GM19455 (cell line): ENCODE results near the gene MET.
"Not testable (repeated sequence)": the region's sequence is repeated elsewhere in the genome, so short reads cannot be mapped to it uniquely, and the experiment has no call there.

Experiments used
- ATAC-seq: cut with Tn5 transposase; IDR thresholded peaks from one replicate; pipeline ENCODE4 v1.9.1; 2021; ENCODE audit not compliant: unreplicated experiment

MET gene

DNA sequence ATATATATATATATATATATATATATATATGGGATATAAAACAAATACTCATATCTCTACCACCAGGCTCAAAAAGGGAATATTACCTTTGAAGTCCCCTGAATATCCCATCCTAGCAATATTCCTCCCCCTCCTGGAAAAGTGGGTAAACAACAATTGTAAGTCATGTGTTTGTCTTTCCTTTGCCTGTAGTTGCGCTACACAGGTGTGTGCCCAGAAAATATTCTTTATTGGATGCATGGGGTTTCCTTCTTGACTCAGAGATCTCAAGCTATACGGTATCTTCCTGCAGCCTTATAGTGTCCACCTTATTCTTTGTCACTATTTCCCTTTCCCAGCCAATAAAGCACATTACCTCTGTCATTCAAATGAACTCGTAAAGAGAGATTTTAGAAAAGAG is 54.2 kb downstream of the MET start:
- ATAC-seq, result no peak

DNA sequence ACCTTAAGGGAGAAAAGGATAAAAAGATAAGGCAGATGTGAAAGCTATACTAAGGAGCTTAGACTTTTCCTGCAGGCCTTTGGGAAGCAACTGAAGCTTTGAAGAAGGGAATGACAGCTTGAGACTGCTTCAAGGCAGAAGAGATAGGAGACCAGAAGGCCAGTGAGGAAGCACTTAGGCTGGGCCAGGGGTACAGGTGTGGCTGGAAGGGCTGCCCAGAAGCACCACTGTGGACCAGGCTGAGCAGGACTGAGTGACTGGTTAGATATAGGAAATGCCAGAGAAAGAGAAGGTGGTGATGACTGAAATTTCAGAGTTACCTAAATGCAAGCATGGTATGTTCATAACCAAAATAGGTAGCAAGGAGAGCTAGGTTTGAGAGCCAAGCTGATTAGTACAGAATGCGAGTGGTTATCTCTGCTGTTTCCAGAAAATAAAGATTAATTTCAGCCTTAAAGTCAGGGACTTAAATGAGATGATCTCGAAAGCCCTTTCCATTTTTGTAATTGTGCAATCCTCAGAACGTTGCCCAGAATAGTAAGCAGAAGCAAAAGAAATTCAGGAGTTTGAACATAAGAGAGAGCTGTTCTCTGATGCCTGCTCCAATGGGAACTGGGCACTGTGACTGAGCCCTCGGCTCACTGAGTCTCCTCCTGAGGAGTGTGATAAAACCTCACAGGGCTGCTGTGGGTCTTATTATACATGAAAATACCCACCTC is 54.9 kb downstream of the MET start:
- no peak for ATAC-seq

DNA sequence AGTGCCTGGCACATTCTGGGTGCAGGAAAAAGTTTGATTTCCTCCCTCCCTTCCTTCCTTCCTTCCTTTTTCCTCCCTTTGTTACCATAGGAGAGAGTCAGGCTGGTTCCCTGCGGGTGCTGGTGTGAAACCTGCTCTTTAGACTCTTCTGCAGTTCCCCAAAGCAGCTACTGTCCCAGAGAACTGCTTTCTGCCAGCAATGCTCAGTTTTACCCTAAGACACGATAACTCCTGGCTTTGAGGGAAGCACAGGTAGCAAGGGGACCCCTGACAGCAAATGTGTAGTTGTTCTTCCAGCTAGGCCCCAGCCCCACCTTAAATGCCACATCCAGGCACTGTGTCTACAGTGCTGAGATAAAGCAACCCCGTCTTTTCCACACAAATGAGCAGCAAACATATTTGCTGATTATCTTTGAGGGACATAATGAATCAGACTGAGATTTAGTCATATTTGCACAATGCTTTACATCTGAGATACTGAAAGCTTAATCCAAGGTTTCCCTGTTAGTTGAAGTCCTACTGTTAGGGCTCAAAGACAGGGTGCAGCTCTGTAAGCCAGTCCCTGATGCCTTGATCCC is 55.5 kb downstream of the MET start:
- ATAC-seq, result no peak

DNA sequence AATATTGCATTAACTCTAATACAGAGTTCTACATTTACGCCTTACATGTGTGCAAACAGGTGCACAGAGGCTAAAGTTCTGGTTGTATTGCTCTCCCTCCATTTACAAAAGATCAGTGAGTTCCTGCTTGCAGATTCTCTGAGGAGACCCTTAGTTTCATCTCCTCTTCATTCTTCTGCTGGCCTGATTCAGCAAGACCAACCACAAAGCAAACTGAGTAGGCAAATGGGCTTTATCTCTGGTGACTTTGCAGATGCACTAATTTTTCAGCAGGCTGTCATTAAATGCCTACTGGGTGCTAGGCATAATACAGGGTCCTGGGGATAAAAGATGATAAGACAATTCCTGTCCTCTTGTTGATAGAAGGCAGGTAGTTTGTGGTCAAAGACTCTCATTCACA is 56.4 kb downstream of the MET start:
- no peak for ATAC-seq

DNA sequence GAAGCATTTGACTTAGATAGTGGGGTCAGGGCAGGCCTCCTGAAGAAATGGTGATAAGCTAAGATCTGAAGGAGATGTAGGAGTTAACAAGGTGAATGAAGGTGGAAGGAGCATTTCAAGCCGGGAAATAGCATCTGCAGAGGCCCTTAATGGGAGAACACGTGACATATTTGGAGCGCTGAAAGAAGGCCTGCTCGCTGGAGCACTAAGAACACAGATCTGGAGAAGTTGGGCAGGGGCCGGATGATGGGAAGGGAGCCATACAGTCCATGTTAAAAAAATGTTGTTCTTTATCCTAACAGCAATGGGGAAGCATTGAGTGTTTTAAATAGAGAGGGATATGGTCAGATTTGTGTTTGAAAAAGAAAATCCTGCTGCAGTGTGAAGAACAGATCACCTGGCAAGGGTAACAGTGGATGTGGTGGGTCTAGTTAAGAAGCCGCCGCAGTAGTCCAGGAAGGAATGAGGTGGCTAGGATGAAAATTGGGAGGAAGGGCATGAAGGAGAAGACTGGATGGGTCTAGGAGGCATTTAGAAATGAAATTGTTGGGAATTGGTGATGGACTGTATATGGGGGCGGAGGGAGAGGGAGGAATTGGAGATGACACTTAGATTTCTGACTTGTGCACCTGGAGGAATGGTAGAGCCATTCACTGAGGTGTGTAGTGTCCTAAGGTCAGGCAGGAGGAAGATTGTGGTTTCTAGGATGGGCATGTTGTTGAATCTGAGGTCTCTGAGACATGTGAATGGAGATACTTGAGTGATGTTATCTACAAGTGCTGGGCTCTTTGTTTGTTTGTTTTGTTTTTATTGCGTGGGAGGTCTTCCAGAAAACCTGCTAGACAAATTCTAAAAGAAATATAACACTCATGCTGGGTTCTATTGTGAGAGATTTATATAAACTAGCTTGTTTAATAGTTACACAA is 58.4 kb downstream of the MET start:
- ATAC-seq, result no peak

DNA sequence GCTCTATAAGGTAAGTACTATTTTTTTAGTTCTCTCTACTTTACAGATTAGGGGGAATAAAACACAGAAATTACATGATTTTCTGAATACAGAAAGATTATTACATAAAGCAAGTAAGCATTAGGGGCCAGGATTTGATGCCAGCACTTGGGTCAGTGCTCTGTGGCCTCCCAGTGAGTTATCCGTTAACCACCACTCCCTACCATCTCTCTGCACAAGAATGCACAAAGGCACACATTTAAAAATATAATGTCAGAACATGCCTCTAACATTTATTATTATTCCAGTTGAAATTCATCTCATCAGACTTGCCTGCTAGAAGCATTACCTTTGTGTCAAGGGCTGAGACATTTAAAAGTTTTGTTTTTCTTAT is 59.0 kb downstream of the MET start:
- ATAC-seq, result no peak

DNA sequence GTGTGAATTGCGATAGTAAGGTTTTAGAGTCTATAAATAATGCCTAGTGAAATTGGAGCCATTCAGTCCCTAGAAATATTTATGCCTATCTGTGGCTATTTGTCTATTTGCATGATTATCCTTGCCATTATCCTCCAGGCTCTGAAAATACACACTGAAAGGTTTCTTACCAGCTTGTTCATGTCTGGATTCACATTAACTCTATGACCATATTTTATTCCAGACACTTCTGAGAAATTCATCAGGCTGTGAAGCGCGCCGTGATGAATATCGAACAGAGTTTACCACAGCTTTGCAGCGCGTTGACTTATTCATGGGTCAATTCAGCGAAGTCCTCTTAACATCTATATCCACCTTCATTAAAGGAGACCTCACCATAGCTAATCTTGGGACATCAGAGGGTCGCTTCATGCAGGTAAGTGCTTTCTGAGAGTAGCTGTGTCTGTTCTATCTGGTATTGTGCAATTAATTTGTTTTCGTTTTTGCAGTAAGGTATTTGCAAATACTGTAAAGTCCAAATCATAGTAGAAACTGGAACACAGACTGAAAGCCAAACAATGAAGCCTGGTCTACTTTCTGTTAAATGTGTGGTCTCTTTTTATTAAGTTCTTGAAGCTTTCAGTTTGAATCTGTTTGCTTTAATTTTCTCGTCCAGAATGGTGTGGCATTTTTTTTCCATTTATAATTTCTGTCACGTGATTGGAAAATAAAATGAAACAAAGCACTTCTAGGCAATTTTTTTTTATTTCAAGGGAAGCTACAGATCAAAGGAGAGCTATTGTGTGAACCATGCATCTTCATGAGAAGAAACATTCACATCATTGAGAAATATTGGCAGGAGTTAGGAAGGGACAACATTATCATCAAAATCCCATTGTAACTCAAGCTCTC is 59.7 kb downstream of the MET start:
- ATAC-seq, result no peak

DNA sequence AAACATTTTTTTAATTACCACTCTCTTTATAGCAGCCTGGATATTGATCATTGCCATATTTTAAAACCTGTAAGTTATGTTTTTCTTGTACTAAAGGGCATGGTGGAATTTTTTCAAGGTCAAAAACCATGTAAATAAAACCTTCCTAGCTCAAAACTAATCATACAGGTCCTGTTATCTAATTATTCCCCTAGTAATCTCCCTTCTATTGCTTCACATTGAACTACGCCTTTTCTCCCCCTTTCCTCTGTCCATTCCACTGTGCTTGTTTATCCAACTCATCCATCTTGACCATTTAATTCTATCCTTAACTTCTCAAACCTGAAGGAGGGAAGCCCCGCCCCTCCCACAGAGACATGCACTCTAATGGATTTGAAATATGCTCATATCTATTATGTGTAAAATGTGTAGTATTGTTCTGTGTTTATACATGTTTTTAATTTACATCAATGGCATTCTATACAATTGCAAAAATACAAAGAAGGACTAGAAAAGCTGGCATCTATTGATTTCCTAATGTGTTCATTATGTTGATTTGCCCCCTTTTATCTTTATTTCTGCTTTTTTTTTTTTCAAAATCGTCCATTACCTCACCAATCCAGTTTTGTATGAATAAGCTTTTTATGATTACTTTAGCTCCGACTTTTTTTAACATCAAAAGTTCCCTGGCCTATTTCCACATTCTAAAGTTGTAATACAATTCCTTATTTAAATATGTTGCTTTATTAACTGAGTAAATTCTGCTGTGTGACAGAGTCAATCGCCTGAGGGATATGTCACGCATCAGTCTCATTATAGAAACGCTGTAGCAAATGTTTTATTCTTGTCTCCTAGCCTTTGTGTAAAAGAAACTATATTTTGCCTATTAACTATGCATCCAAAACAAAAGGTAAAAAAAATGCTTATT is 61.0 kb downstream of the MET start:
- no peak for ATAC-seq

DNA sequence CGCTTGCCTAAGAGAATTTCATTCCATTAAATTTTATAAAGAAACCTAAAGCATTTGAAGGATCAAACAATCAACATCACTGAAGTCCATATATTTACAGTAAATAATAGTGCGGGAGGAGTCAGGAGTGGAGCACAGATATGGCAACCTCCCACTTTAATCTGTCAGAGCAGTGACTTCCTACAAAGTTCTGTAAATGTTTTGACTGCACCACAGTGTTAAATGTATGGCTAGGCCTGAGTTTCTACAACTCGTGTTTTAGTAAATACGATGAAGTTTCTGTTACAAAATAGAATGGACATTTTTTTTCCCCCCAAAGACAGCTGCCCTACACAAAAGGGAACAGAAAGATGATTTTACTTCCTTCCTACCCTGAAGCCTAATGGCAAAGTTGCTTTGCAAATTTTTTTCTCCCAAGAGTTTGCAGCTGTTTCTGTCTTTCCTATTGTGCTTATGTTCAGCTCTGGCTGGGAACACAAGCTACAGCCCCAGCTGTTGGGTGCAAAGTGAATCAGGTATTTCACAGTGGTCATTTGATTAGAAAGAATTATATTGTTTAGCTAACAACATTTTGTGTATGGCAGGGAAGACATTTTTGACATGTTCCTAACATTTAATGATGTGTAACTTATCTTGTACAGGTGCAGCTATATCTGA is 62.1 kb downstream of the MET start:
- ATAC-seq, result no peak

DNA sequence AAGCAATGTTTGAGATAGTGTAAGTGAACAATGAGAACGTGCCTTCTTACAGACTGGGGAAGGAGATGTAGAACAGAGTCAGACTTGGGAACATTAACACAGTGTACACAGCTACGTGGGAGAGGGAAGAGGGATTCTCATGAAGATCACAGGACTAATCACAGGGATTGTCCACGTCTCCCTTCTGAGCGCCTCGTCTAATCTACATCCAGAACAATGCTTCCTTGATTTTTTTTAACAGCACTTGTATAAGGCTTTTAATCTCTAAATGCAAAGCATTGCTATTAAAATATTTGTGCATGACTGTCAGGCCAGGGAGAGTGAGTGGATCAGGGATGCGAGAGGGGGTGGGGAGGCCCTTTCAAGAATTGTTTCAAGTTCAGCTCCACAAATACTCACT is 62.7 kb downstream of the MET start:
- no peak for ATAC-seq

DNA sequence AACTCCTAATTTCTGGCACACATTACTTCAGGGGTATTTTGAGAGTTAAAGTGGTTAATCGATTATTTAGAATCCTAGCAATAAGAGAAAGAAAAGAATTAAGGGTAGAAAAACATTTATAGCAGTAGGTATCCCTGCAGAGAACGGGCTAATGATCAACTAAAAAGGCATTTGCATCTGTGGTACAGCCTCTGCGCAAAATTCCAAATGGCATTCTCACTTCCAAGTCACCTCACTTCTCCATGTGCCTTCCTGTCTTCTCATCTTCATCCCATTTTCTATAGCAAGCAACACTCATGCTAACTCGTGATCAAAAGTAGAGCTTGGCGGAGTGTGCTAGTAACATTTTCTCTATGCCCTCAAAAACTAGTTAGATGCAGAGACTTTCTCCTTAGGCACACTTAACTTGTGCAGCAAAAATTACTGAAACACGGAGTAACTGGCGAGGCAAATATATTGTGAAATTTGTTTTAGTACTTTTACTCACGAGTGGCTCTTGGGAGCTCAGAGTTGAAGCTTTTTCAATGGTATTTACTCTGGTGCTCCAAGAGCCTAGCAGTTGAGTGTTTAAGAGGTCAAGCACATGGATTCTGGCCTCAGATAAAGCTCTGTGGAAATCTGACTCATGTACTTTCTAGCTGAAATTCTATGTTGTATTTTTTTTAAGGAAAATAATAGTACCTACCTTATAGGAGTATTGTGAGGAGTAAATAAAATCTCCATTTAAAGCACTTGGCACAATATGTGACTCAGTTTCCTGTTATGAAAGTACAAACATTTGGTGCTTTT is 65.1 kb downstream of the MET start:
- no peak for ATAC-seq

DNA sequence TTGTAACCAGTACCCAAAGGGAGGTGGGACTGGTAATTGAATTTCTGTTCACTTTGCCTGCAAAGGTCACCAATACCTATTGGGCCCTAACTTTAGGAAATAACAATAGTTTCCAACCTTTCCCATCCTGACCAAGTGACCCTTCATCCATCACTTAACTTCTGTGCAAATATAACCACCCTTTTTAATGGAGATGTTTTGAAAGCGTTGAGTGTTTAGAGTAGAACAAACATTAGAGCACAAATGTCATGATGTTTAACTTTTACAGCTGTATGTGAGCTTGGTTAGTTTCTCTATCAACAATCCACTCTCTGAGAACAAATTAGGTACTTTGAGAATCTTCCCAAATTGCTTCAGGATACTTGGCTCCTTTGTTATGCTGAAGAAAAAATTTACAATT is 66.4 kb downstream of the MET start:
- no peak for ATAC-seq

DNA sequence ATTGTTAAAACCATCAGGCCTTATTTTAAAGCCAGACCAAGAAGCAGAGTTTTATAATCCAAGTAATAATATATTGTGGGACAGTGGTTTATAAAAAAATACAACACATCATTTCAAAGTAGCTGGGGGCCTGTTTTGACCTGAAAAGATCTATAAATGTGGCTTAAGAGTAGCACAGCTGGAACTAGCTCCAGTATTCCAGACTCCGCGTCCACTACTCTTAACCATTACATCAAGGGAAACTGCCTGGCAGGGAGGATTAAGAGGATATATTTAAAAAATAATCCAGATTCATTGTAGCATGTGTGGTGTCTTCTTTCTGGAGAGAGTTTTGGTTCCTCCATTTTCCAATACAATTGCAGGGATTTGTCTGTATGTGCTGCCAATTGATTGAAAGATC is 67.3 kb downstream of the MET start:
- ATAC-seq, result no peak

DNA sequence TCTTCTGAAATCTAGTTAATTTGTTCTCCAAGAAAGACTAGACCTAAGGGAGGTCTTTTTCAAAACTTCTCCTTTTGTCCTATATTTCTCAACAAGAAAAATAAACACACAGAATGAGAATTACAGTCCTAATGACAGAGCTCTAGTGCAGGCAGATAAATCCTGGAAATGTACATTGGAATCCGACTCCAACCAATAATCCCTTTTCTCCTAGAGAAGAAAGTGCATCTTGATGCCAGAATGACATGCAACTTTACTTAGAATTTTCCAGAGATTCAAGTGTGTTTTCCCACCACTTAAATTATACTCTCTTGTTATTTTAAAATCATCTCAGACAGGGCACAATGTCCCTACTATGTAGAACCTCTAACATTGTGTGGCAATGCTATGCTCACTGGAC is 68.2 kb downstream of the MET start:
- no peak for ATAC-seq

DNA sequence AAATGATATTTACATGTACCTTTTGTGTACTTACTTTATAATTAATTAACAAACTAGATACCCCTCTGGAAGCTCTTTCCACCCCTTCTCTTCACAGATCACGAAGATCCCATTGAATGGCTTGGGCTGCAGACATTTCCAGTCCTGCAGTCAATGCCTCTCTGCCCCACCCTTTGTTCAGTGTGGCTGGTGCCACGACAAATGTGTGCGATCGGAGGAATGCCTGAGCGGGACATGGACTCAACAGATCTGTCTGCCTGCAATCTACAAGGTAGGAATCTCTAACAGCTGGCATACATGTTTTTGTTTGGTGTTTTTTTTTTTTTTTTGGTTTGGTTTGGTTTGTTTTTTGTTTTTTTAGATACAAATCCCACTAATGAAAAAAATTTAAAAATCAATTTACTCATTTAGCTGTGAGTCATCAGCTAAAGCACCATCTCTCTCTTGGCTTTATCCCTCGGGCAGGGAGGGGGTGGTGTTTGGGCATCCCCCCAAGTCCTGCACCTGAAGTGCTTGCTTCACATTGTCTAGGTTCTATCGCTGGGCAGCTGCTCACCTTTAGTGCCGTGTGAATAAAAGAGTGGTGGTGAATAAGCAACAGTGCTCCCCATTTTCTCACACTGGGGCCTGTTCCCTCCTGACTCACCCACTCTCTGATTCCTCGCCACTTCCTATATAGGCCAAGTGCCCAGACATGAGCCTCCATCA is 68.9 kb downstream of the MET start:
- ATAC-seq, result no peak

DNA sequence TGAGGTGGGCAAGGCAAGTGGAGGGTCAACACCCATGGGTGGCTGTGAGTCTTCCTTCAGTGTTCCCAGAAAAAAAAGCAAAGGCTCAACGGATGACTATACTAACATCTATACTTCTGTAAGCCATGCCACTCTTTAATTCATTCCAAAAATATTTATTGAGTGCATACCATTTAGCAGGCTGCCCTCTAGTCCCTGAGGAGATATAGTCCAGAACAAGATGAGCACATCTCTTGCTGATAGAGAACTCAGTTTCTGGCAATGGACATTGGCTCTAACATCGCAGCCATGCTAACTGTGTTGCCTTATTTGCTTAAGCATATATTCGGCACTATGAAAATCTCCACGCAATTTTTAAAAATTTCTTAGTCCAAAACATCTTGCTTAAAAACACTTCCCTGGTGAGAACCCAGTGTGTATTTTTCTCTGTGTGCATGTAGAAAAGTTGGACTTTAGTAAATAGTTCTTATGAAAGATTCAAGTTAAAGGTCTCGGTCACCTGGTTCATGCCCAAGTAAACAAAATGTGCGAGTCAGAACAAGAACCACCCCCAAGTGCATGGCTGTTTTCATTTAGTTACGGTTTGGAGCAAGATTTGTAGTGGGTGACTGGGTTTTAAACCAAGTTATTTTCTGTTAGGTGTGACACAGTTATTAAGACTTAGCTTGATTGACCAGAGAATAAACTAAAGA is 69.8 kb downstream of the MET start:
- no peak for ATAC-seq

DNA sequence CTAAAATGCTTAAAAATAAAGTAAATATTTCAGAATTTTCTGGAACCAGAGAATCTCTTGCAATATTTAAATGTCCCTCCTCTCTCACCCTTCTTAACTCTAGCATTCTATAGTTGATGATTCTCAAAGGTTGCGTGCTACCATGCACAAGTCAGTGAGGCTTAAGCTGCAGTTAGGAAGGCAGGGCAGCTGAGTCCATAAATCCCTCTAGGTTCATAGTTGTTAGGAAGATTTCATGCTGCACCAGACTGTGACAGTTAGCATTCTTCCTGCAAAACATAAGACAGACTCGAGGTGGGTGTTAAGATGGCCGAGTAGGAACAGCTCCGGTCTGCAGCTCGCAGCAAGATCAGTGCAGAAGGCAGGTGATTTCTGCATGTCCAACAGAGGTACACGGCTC is 70.6 kb downstream of the MET start:
- no peak for ATAC-seq

DNA sequence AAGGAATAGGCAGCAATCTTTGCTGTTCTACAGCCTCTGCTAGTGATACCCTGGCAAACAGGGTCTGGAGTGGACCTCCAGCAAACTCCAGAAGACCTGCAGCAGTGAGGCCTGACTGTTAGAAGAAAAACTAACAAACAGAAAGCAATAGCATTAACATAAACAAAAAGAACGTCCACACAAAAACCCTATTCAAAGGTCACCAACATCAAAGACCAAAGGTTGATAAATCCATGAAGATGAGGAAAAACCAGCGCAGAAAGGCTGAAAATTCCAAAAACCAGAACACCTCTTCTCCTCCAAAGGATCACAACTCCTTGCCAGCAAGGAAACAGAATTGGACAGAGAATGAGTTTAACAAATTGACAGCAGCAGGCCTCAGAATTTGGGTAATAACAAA is 71.8 kb downstream of the MET start:
- ATAC-seq, result not testable (repeated sequence)
